ENCODE measurements around the gene IMMP2L. TPM values are rescaled to one million over a fixed set of nuclear protein-coding genes. Genes with fewer than 3 reads are reported as not detected.

IMMP2L gene
- total RNA-seq, 1 experiment from 2014 or later, result 13.6 TPM

GRCh38 chr7:111146136-111146535 is 416.2 kb downstream of the IMMP2L start:
- Mint-ChIP-seq H3K27ac (no peak overlapping the region), H3K27me3 (ENCODE audit: low read depth) (no peaks in the 10 kb centered on the region), H3K36me3 (no peaks in the 10 kb centered on the region), H3K9me3 (no peaks in the 10 kb centered on the region), H3K4me3 (no peak overlapping the region), H3K4me1 (no peaks in the 10 kb centered on the region)
- POLR2A ChIA-PET, result no interaction called here
- CTCF ChIA-PET, result no interaction called here
- TF ChIP-seq GTF2I (CRISPR knock-in tag; conservative IDR thresholded peaks at IDR 0.05) (no peak), ARID4B (CRISPR knock-in tag; IDR thresholded peaks at IDR 0.05; ENCODE audit: borderline replicate concordance) (no peak), ZBTB43 (CRISPR knock-in tag; IDR thresholded peaks at IDR 0.05) (no peak), HMGA2 (CRISPR knock-in tag; IDR thresholded peaks at IDR 0.05) (no peak), ATF2 (CRISPR knock-in tag; IDR thresholded peaks at IDR 0.05; ENCODE audit: borderline replicate concordance, low read depth) (no peak), JAZF1 (CRISPR knock-in tag; IDR thresholded peaks at IDR 0.05) (no peak), CREB1 (CRISPR knock-in tag; IDR thresholded peaks at IDR 0.05) (no peak), AR (CRISPR knock-in tag; IDR thresholded peaks at IDR 0.05) (no peak), ATF3 (CRISPR knock-in tag; conservative IDR thresholded peaks at IDR 0.05) (no peak), ZNF263 (CRISPR knock-in tag; IDR thresholded peaks at IDR 0.05; ENCODE audit: low read depth) (no peak), NFATC4 (CRISPR knock-in tag; IDR thresholded peaks at IDR 0.05) (no peak)
- DNase-seq (ENCODE audit: low spot score) (no peak), ATAC-seq (no peak)

GRCh38 chr7:111145472-111145871 is 416.8 kb downstream of the IMMP2L start:
- no peak for TF ChIP-seq HMGXB4 (CRISPR knock-in tag; IDR thresholded peaks at IDR 0.05)
- TF ChIP-seq CDX4 (CRISPR knock-in tag; IDR thresholded peaks at IDR 0.05; ENCODE audit: borderline replicate concordance), result no peak
- TF ChIP-seq JAZF1 (CRISPR knock-in tag; IDR thresholded peaks at IDR 0.05), result no peak
- no peak for TF ChIP-seq CTCF (IDR thresholded peaks at IDR 0.05)
- Mint-ChIP-seq H3K27me3 (ENCODE audit: low read depth) (no peaks in the 10 kb centered on the region), H3K9me3 (no peaks in the 10 kb centered on the region), H3K36me3 (no peaks in the 10 kb centered on the region), H3K4me1 (no peaks in the 10 kb centered on the region), H3K27ac (no peak overlapping the region), H3K4me3 (no peak overlapping the region)
- ChIA-PET CTCF (no interaction called here), POLR2A (no interaction called here)
- ATAC-seq (no peak), DNase-seq (ENCODE audit: low spot score) (no peak)

Measured in WTC11 (cell line).